Activated CD8-positive, alpha-beta memory T cell treated with anti-CD3 and anti-CD28 coated beads, Interleukin-2, amount 50 U/mL, for 1 hour (primary cell): ENCODE results near the gene TMEM158.

Source experiments
- DNase-seq: peaks from one replicate; pipeline ENCODE4 v3.0.0-alpha.2; 2020; ENCODE audit errors: extremely low read depth

Gene TMEM158

GRCh38 chr3:45232521-45232920 lies 6.4 kb upstream of the TMEM158 start:
- no peak for DNase-seq

- DNase-seq, result no peak
These were observed 1.9 kb upstream of the TMEM158 start for GRCh38 chr3:45227946-45228345.

GRCh38 chr3:45227071-45227820 lies 1.2 kb upstream of the TMEM158 start:
- no peak for DNase-seq

- no peak for DNase-seq
These were observed 452 bp downstream of the TMEM158 start for GRCh38 chr3:45225465-45226205.

GRCh38 chr3:45224824-45225464 lies 1.1 kb downstream of the TMEM158 start:
- DNase-seq, result no peak

GRCh38 chr3:45223889-45224727 lies 2.0 kb downstream of the TMEM158 start:
- DNase-seq, result no peak

GRCh38 chr3:45219694-45220093 lies 6.4 kb downstream of the TMEM158 start:
- DNase-seq, result no peak

GRCh38 chr3:45218578-45219390 lies 7.3 kb downstream of the TMEM158 start:
- no peak for DNase-seq

GRCh38 chr3:45216021-45216609 lies 10.0 kb downstream of the TMEM158 start:
- no peak for DNase-seq

GRCh38 chr3:45215466-45215865 lies 10.6 kb downstream of the TMEM158 start:
- no peak for DNase-seq

GRCh38 chr3:45214061-45214680 lies 11.9 kb downstream of the TMEM158 start:
- no peak for DNase-seq

- no peak for DNase-seq
These were observed 14.0 kb downstream of the TMEM158 start for GRCh38 chr3:45212095-45212468.

- no peak for DNase-seq
These were observed 14.5 kb downstream of the TMEM158 start for GRCh38 chr3:45211466-45212094.

GRCh38 chr3:45210308-45211041 lies 15.6 kb downstream of the TMEM158 start:
- DNase-seq, result peak; percentile 37

- DNase-seq, result no peak
These were observed 16.6 kb downstream of the TMEM158 start for GRCh38 chr3:45209526-45209925.

GRCh38 chr3:45208586-45208985 lies 17.5 kb downstream of the TMEM158 start:
- no peak for DNase-seq

- no peak for DNase-seq
These were observed 18.6 kb downstream of the TMEM158 start for GRCh38 chr3:45207446-45207845.

GRCh38 chr3:45205126-45205525 lies 21.0 kb downstream of the TMEM158 start:
- DNase-seq, result no peak

- DNase-seq, result no peak
These were observed 22.0 kb downstream of the TMEM158 start for GRCh38 chr3:45204136-45204535.
